Measurements from ENCODE around the gene ZG16. TPM values are rescaled to one million over a fixed set of nuclear protein-coding genes. Genes with fewer than 3 reads are reported as not detected.
"Not testable (repeated sequence)": the region's sequence is repeated elsewhere in the genome, so short reads cannot be mapped to it uniquely, and the experiment has no call there.

The ZG16 gene
- total and polyA plus RNA-seq, 2 experiments from 2014 or later: 2.7 to 3.0 TPM

GRCh38 chr16:29779474-29779873, 1.4 kb downstream of the ZG16 start:
- no peak for TF ChIP-seq EZH2 (IDR thresholded peaks at IDR 0.05; ENCODE audit: borderline replicate concordance)
- TF ChIP-seq EZH2phosphoT487 (IDR thresholded peaks at IDR 0.05; ENCODE audit: low read depth, severe bottlenecking, unreplicated experiment): no peak
- no peak overlapping the region for H3K4me3 ChIP-seq

GRCh38 chr16:29783094-29783953, 5.3 kb downstream of the ZG16 start:
- H3K27me3 ChIP-seq; H3K4me1 ChIP-seq (ENCODE audit: insufficient read depth); H3K36me3 ChIP-seq (replicated peaks; ENCODE audit: insufficient read depth, low read depth); H3K4me2 ChIP-seq; H3K4me3 ChIP-seq; H3K79me2 ChIP-seq; DNase-seq (ENCODE audit: low spot score); H3K9me2 ChIP-seq (replicated peaks; ENCODE audit: insufficient read depth); H2AFZ ChIP-seq; H4K20me1 ChIP-seq (ENCODE audit: insufficient read depth, poor library complexity, severe bottlenecking); H3K9me3 ChIP-seq (ENCODE audit: low read depth): not testable (repeated sequence)
- WGBS (ENCODE audit: low lambda C conversion rate, missing lambda C conversion rate): 59% methylated on average over 13 of the region's 13 CpGs
- H3K27ac ChIP-seq: peak overlapping the region; percentile 67

More at GRCh38 chr16:29779474-29779873, 1.4 kb downstream of the ZG16 start:
- 53% methylated on average over 10 of the region's 10 CpGs for WGBS (ENCODE audit: low lambda C conversion rate, missing lambda C conversion rate)
- DNase-seq (ENCODE audit: low spot score): no peak
- Histone ChIP-seq H3K4me2 (no peak overlapping the region), H3K36me3 (replicated peaks; ENCODE audit: insufficient read depth, low read depth) (no peaks in the 10 kb centered on the region), H3K79me2 (no peaks in the 10 kb centered on the region), H3K9me2 (replicated peaks; ENCODE audit: insufficient read depth) (no peaks in the 10 kb centered on the region), H3K27ac (no peak overlapping the region), H3K9me3 (ENCODE audit: low read depth) (no peaks in the 10 kb centered on the region), H3K4me1 (ENCODE audit: insufficient read depth) (no peaks in the 10 kb centered on the region), H2AFZ (no peak overlapping the region), H4K20me1 (ENCODE audit: insufficient read depth, poor library complexity, severe bottlenecking) (no peaks in the 10 kb centered on the region), H3K27me3 (no peaks in the 10 kb centered on the region)

GRCh38 chr16:29784157-29784556, 6.1 kb downstream of the ZG16 start:
- 100% methylated on average over 2 of the region's 2 CpGs for WGBS (ENCODE audit: low lambda C conversion rate, missing lambda C conversion rate)
- Histone ChIP-seq H3K4me2 (no peak overlapping the region), H3K27me3 (no peaks in the 10 kb centered on the region)

GRCh38 chr16:29784901-29785500, 6.9 kb downstream of the ZG16 start:
- no peaks in the 10 kb centered on the region for H4K20me1 ChIP-seq (ENCODE audit: insufficient read depth, poor library complexity, severe bottlenecking)
- no peaks in the 10 kb centered on the region for H3K9me2 ChIP-seq (replicated peaks; ENCODE audit: insufficient read depth)
- peak overlapping the region; percentile 70 for H3K4me2 ChIP-seq
- H3K4me3 ChIP-seq: no peak overlapping the region
- H3K27me3 ChIP-seq: no peaks in the 10 kb centered on the region
- H2AFZ ChIP-seq: peak overlapping the region; percentile 47
- no peaks in the 10 kb centered on the region for H3K36me3 ChIP-seq (replicated peaks; ENCODE audit: insufficient read depth, low read depth)
- peak; percentile 82 for DNase-seq (ENCODE audit: low spot score)
- H3K79me2 ChIP-seq: no peaks in the 10 kb centered on the region
- no peaks in the 10 kb centered on the region for H3K9me3 ChIP-seq (ENCODE audit: low read depth)
- no peak overlapping the region for H3K27ac ChIP-seq
- H3K4me1 ChIP-seq (ENCODE audit: insufficient read depth): no peaks in the 10 kb centered on the region
- TF ChIP-seq CTCF (IDR thresholded peaks at IDR 0.05; ENCODE audit: poor library complexity): peak; percentile 72
- no peak for TF ChIP-seq EZH2 (IDR thresholded peaks at IDR 0.05; ENCODE audit: borderline replicate concordance)
- no peak for TF ChIP-seq EZH2phosphoT487 (IDR thresholded peaks at IDR 0.05; ENCODE audit: low read depth, severe bottlenecking, unreplicated experiment)
- 16% methylated on average over 38 of the region's 38 CpGs for WGBS (ENCODE audit: low lambda C conversion rate, missing lambda C conversion rate)

More at GRCh38 chr16:29784157-29784556, 6.1 kb downstream of the ZG16 start:
- Histone ChIP-seq H3K9me2 (replicated peaks; ENCODE audit: insufficient read depth) (no peaks in the 10 kb centered on the region), H3K9me3 (ENCODE audit: low read depth) (no peaks in the 10 kb centered on the region), H3K4me1 (ENCODE audit: insufficient read depth) (no peaks in the 10 kb centered on the region), H3K79me2 (no peaks in the 10 kb centered on the region), H4K20me1 (ENCODE audit: insufficient read depth, poor library complexity, severe bottlenecking) (no peaks in the 10 kb centered on the region), H3K4me3 (no peak overlapping the region), H3K36me3 (replicated peaks; ENCODE audit: insufficient read depth, low read depth) (no peaks in the 10 kb centered on the region), H3K27ac (peak overlapping the region; percentile 67), H2AFZ (no peak overlapping the region)
- TF ChIP-seq CTCF (IDR thresholded peaks at IDR 0.05; ENCODE audit: poor library complexity) (no peak), EZH2phosphoT487 (IDR thresholded peaks at IDR 0.05; ENCODE audit: low read depth, severe bottlenecking, unreplicated experiment) (no peak), EZH2 (IDR thresholded peaks at IDR 0.05; ENCODE audit: borderline replicate concordance) (no peak)
- DNase-seq (ENCODE audit: low spot score): no peak

GRCh38 chr16:29787155-29787554, 9.1 kb downstream of the ZG16 start:
- not testable (repeated sequence) for H3K4me2 ChIP-seq; H3K4me1 ChIP-seq (ENCODE audit: insufficient read depth); H3K9me2 ChIP-seq (replicated peaks; ENCODE audit: insufficient read depth); DNase-seq (ENCODE audit: low spot score); H3K27ac ChIP-seq; H2AFZ ChIP-seq; H4K20me1 ChIP-seq (ENCODE audit: insufficient read depth, poor library complexity, severe bottlenecking); H3K4me3 ChIP-seq; H3K36me3 ChIP-seq (replicated peaks; ENCODE audit: insufficient read depth, low read depth); H3K27me3 ChIP-seq; H3K9me3 ChIP-seq (ENCODE audit: low read depth)
- 93% methylated on average over 4 of the region's 4 CpGs for WGBS (ENCODE audit: low lambda C conversion rate, missing lambda C conversion rate)
- peaks cover 14% of the 10 kb centered on the region for H3K79me2 ChIP-seq
